HepG2 (cell line): ENCODE data around the gene SRSF12. TPM values are rescaled to one million over a fixed set of nuclear protein-coding genes. Genes with fewer than 3 reads are reported as not detected.

Source experiments
- BHLHE40 ChIP-seq: IDR thresholded peaks from 2 replicates; pipeline ENCODE4 v1.6.1; 2011; ENCODE audit warnings: low read length, improper control_type of control experiment
- BRD4 ChIP-seq: sonication (generic); formaldehyde crosslinking; IDR thresholded peaks from 2 replicates; pipeline ENCODE4 v1.4.0; 2020; ENCODE audit warnings: missing genetic modification reagents
- FOSL2 ChIP-seq: sonication (generic); formaldehyde crosslinking; IDR thresholded peaks from 2 replicates; pipeline ENCODE4 v1.4.0; 2020; ENCODE audit warnings: missing genetic modification reagents
- FOXA1 ChIP-seq, 2 experiments: fragments of 450-650 bp in 1 of 2; sonication (generic) in 1 of 2; formaldehyde crosslinking in 1 of 2; IDR thresholded peaks; 2 replicates each; pipeline versions ENCODE4 v1.4.0 to v1.6.1; 2016 to 2020; ENCODE audit warnings: missing genetic modification reagents in 1 of 2
- HOXA9 ChIP-seq: sonication (generic); formaldehyde crosslinking; IDR thresholded peaks from 2 replicates; pipeline ENCODE4 v1.8.1; 2022; ENCODE audit warnings: missing genetic modification reagents, mild to moderate bottlenecking, moderate library complexity, borderline replicate concordance
- KLF15 ChIP-seq: sonication (generic); formaldehyde crosslinking; IDR thresholded peaks from 2 replicates; pipeline ENCODE4 v1.8.1; 2023; ENCODE audit warnings: borderline replicate concordance, mild to moderate bottlenecking, inconsistent platforms, missing genetic modification reagents, mixed read lengths
- PAWR ChIP-seq: sonication (generic); formaldehyde crosslinking; IDR thresholded peaks from 2 replicates; pipeline ENCODE4 v1.4.0; 2020; ENCODE audit warnings: missing genetic modification reagents, mild to moderate bottlenecking, borderline replicate concordance
- SRY ChIP-seq: sonication (generic); formaldehyde crosslinking; IDR thresholded peaks from 2 replicates; pipeline ENCODE4 v1.8.0; 2022; ENCODE audit warnings: mild to moderate bottlenecking, missing genetic modification reagents
- ZBTB20 ChIP-seq: sonication (generic); formaldehyde crosslinking; IDR thresholded peaks from 2 replicates; pipeline ENCODE4 v1.8.1; 2023; ENCODE audit warnings: missing genetic modification reagents, low read depth, mild to moderate bottlenecking, borderline replicate concordance
- ZNF441 ChIP-seq: sonication (generic); formaldehyde crosslinking; IDR thresholded peaks from 2 replicates; pipeline ENCODE4 v1.7.0; 2021; ENCODE audit warnings: missing genetic modification reagents, borderline replicate concordance
- ZNF558 ChIP-seq: sonication (generic); formaldehyde crosslinking; IDR thresholded peaks from 2 replicates; pipeline ENCODE4 v1.9.0; 2022; ENCODE audit warnings: mild to moderate bottlenecking, missing genetic modification reagents, borderline replicate concordance
- ZNF619 ChIP-seq: sonication (generic); formaldehyde crosslinking; IDR thresholded peaks from 2 replicates; pipeline ENCODE4 v1.4.0; 2020; ENCODE audit warnings: mild to moderate bottlenecking, missing genetic modification reagents
- ZNF713 ChIP-seq: sonication (generic); formaldehyde crosslinking; IDR thresholded peaks from 2 replicates; pipeline ENCODE4 v1.4.0; 2020; ENCODE audit warnings: mild to moderate bottlenecking, missing genetic modification reagents
- polyA plus RNA-seq, 8 experiments: library from polyadenylated mRNA; depleted of rRNA in 3 of 8; stranded (reverse) in 7 of 8; unstranded in 1 of 8; fragments of >200 nt; fragmentation: Illumina TruSeq in 4 of 8; extraction: Trizol in 4 of 8; gene quantifications; 2 replicates each; pipeline versions ENCODE4 v1.2.1 to v1.2.3, GENCODE V29; 2011 to 2016; ENCODE audit warnings: low read depth in 4 of 8, missing spikeins in 1 of 8, mixed read lengths in 1 of 8; ENCODE audit not compliant: insufficient read depth in 1 of 8
- total RNA-seq, 5 experiments: library from RNA; depleted of rRNA; stranded (reverse); fragments of >200 nt; fragmentation: Illumina TruSeq; extraction: Trizol; gene quantifications; 2 replicates each; pipeline ENCODE4 v1.2.3, GENCODE V29; 2016; ENCODE audit warnings: low read depth in 1 of 5
- TF ChIP-seq, protein P1 (sequence below): sonication (generic); formaldehyde crosslinking; IDR thresholded peaks from 2 replicates; pipeline ENCODE4 v1.8.1; 2022; ENCODE audit warnings: low read depth, mild to moderate bottlenecking, missing genetic modification reagents
- TF ChIP-seq, protein P2 (sequence below): sonication (generic); formaldehyde crosslinking; conservative IDR thresholded peaks from 2 replicates; pipeline ENCODE4 v1.4.0; 2020; ENCODE audit warnings: missing genetic modification reagents
- TF ChIP-seq, protein P3 (sequence below): sonication (generic); formaldehyde crosslinking; conservative IDR thresholded peaks from 2 replicates; pipeline ENCODE4 v1.4.0; 2020; ENCODE audit warnings: missing genetic modification reagents
- TF ChIP-seq, protein P4 (sequence below): sonication (generic); formaldehyde crosslinking; IDR thresholded peaks from 2 replicates; pipeline ENCODE4 v1.4.0; 2020; ENCODE audit warnings: missing genetic modification reagents, borderline replicate concordance
- TF ChIP-seq, protein P5 (sequence below): sonication (generic); formaldehyde crosslinking; IDR thresholded peaks from 2 replicates; pipeline ENCODE4 v1.4.0; 2020; ENCODE audit warnings: missing genetic modification reagents

Gene SRSF12
- total and polyA plus RNA-seq, 2 of the 13 experiments (the other 11 are each of a cell fraction or from before 2014, with no cell fraction given): 1.7 to 1.9 TPM

DNA sequence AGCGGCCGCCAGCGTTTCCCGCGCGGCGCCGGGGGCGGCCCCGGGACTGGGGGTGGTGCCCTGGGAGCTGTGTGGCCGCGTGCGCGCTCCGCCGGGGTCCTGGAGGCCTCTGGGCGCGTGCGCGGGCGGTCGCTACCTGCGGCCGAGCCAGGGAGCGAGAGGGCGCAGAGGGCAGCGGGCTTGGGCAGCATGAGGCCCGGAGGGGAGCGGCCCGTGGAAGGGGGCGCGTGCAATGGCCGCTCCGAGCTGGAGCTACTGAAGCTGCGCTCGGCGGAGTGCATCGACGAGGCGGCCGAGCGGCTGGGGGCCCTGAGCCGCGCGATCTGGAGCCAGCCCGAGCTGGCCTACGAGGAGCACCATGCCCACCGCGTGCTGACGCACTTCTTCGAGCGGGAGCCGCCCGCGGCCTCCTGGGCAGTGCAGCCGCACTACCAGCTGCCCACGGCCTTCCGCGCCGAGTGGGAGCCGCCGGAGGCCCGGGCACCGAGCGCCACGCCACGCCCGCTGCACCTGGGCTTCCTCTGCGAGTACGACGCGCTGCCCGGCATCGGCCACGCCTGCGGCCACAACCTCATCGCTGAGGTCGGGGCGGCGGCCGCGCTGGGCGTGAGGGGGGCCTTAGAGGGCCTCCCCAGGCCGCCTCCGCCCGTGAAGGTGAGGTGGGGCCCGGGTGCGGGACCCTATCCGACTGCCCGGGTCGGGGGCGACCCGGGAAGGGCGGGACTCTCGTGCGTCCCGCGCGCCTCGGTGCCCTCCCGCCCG, 28.3 kb upstream of the SRSF12 start, which contains the start of gene PM20D2 (continued):
- TF ChIP-seq PAWR (CRISPR knock-in tag) (no peak), ZNF441 (CRISPR knock-in tag) (peak; percentile 16; the same call in 1 of the 2 replicates), BRD4 (peak; percentile 56), SRY (CRISPR knock-in tag) (peak; percentile 84), FOSL2 (CRISPR knock-in tag) (peak; percentile 12; the same call in 1 of the 2 replicates), BHLHE40 (no peak), HOXA9 (peak; percentile 56; the same call in 1 of the 2 replicates), ZNF619 (CRISPR knock-in tag) (no peak), ZBTB20 (CRISPR knock-in tag) (peak; percentile 27; the same call in 1 of the 2 replicates), ZNF558 (CRISPR knock-in tag) (peak; percentile 33; the same call in 1 of the 2 replicates), ZNF713 (CRISPR knock-in tag) (peak; percentile 86; the same call in 1 of the 2 replicates), FOXA1 (IDR thresholded peaks at IDR 0.05) (no peak), FOXA1 (CRISPR knock-in tag; IDR thresholded peaks at IDR 0.05) (peak; percentile 37; the same call in 1 of the 2 replicates), KLF15 (CRISPR knock-in tag) (peak; percentile 70; the same call in 1 of the 2 replicates)
- TF ChIP-seq, protein P1, sequence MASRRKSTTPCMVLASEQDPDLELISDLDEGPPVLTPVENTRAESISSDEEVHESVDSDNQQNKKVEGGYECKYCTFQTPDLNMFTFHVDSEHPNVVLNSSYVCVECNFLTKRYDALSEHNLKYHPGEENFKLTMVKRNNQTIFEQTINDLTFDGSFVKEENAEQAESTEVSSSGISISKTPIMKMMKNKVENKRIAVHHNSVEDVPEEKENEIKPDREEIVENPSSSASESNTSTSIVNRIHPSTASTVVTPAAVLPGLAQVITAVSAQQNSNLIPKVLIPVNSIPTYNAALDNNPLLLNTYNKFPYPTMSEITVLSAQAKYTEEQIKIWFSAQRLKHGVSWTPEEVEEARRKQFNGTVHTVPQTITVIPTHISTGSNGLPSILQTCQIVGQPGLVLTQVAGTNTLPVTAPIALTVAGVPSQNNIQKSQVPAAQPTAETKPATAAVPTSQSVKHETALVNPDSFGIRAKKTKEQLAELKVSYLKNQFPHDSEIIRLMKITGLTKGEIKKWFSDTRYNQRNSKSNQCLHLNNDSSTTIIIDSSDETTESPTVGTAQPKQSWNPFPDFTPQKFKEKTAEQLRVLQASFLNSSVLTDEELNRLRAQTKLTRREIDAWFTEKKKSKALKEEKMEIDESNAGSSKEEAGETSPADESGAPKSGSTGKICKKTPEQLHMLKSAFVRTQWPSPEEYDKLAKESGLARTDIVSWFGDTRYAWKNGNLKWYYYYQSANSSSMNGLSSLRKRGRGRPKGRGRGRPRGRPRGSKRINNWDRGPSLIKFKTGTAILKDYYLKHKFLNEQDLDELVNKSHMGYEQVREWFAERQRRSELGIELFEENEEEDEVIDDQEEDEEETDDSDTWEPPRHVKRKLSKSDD (CRISPR knock-in tag): peak; percentile 80; the same call in 1 of the 2 replicates
- TF ChIP-seq, protein P2, sequence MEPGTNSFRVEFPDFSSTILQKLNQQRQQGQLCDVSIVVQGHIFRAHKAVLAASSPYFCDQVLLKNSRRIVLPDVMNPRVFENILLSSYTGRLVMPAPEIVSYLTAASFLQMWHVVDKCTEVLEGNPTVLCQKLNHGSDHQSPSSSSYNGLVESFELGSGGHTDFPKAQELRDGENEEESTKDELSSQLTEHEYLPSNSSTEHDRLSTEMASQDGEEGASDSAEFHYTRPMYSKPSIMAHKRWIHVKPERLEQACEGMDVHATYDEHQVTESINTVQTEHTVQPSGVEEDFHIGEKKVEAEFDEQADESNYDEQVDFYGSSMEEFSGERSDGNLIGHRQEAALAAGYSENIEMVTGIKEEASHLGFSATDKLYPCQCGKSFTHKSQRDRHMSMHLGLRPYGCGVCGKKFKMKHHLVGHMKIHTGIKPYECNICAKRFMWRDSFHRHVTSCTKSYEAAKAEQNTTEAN (CRISPR knock-in tag): peak; percentile 87
- TF ChIP-seq, protein P3, sequence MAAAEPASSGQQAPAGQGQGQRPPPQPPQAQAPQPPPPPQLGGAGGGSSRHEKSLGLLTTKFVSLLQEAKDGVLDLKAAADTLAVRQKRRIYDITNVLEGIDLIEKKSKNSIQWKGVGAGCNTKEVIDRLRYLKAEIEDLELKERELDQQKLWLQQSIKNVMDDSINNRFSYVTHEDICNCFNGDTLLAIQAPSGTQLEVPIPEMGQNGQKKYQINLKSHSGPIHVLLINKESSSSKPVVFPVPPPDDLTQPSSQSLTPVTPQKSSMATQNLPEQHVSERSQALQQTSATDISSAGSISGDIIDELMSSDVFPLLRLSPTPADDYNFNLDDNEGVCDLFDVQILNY: no peak; the same call in 1 of the 2 replicates
- TF ChIP-seq, protein P4, sequence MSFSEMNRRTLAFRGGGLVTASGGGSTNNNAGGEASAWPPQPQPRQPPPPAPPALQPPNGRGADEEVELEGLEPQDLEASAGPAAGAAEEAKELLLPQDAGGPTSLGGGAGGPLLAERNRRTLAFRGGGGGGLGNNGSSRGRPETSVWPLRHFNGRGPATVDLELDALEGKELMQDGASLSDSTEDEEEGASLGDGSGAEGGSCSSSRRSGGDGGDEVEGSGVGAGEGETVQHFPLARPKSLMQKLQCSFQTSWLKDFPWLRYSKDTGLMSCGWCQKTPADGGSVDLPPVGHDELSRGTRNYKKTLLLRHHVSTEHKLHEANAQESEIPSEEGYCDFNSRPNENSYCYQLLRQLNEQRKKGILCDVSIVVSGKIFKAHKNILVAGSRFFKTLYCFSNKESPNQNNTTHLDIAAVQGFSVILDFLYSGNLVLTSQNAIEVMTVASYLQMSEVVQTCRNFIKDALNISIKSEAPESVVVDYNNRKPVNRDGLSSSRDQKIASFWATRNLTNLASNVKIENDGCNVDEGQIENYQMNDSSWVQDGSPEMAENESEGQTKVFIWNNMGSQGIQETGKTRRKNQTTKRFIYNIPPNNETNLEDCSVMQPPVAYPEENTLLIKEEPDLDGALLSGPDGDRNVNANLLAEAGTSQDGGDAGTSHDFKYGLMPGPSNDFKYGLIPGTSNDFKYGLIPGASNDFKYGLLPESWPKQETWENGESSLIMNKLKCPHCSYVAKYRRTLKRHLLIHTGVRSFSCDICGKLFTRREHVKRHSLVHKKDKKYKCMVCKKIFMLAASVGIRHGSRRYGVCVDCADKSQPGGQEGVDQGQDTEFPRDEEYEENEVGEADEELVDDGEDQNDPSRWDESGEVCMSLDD: peak; percentile 92
- TF ChIP-seq, protein P5, sequence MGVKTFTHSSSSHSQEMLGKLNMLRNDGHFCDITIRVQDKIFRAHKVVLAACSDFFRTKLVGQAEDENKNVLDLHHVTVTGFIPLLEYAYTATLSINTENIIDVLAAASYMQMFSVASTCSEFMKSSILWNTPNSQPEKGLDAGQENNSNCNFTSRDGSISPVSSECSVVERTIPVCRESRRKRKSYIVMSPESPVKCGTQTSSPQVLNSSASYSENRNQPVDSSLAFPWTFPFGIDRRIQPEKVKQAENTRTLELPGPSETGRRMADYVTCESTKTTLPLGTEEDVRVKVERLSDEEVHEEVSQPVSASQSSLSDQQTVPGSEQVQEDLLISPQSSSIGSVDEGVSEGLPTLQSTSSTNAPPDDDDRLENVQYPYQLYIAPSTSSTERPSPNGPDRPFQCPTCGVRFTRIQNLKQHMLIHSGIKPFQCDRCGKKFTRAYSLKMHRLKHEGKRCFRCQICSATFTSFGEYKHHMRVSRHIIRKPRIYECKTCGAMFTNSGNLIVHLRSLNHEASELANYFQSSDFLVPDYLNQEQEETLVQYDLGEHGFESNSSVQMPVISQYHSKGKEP: peak; percentile 82
